ENCODE results near the gene TJP1. TPM values are rescaled to one million over a fixed set of nuclear protein-coding genes. Genes with fewer than 3 reads are reported as not detected.
"Not testable (repeated sequence)": the region's sequence is repeated elsewhere in the genome, so short reads cannot be mapped to it uniquely, and the experiment has no call there.

TJP1 gene
- total RNA-seq, 2 experiments from 2014 or later: not detected

DNA sequence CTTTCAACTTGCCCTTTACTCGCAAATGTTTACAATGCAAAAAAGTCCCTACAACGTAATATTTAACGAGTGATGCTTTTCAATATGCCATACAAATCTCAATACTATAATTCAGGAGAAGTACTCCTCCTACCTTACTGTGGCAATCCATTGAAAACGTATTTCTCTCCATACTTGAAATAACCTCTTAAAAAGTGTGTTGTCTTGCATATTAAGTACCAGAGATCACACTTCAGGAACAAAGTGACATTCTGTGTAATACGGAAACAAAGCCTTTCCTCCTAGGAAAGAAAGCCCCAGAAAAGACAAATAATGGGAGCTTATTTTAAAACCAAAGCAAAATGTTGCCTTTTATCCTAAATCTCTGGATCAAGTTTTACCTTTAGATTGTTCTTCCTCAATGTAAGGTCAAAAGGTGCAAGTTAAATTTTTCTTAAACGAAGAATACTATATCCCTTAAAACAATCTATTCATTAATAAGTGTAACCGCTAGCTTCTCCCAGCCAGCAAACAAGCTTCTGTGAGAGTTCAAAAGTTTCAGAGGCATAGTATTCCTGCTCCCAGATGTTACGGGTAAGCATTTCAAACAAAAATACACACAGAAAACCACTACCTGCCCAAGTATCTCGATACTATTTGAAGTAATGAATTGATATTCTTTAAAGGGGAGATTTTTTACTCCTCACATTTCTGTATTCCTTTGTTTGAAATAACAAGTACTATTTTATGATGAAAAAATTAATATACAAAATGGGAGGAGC is 1.7 kb downstream of the TJP1 start:
- no peak overlapping the region for H3K27ac Mint-ChIP-seq
- H3K9me3 Mint-ChIP-seq: peaks cover 16% of the 10 kb centered on the region
- H3K27me3 Mint-ChIP-seq: peaks cover 86% of the 10 kb centered on the region
- H3K4me3 Mint-ChIP-seq: no peak overlapping the region
- peaks cover 7% of the 10 kb centered on the region for H3K4me1 Mint-ChIP-seq
- peaks cover 3% of the 10 kb centered on the region for H3K36me3 Mint-ChIP-seq
- no peak for DNase-seq

DNA sequence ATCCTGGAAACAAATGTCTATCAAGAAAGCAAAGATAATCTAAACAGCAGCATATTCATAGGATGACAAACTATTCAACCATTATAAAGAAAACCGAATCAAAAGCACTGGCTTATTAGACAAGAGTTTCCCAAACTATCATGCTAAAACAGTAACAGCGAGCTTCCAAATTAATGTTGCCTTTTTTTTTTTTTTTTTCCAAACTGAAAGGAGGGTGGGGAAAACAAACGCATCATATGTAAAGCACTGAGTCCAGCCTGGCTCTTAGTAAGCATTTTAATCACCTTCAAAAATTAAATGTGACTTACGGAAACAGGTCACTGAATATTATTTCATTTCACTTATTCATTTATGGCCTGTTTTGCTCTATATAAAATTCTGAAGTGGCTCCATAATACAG is 2.3 kb downstream of the TJP1 start:
- Mint-ChIP-seq H3K27me3 (peaks cover 87% of the 10 kb centered on the region), H3K4me3 (no peak overlapping the region), H3K9me3 (peaks cover 14% of the 10 kb centered on the region), H3K27ac (no peak overlapping the region), H3K36me3 (peaks cover 3% of the 10 kb centered on the region), H3K4me1 (peaks cover 1% of the 10 kb centered on the region)
- DNase-seq: no peak

DNA sequence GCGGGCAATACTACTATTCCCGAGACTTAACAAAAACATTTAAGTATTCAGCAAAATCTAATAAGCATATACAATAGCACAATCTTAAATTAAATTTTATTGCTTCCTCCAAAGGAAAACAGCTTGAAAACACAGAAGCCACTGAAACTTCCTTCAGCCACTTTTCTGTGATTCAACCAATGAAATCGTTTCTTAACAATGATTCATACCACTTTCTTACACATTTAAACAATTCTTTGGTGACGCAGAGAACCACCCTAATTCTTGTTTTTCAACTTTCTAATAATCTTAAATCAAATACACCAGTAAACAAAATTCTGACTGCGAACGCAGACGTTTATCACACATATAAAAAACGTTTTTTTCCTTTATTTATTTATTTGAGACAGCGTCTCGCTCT is 4.1 kb downstream of the TJP1 start:
- Mint-ChIP-seq H3K36me3 (peaks cover 3% of the 10 kb centered on the region), H3K4me3 (no peak overlapping the region), H3K9me3 (peaks cover 12% of the 10 kb centered on the region), H3K27ac (no peak overlapping the region), H3K4me1 (peaks cover 1% of the 10 kb centered on the region), H3K27me3 (peaks cover 89% of the 10 kb centered on the region)
- DNase-seq: no peak

DNA sequence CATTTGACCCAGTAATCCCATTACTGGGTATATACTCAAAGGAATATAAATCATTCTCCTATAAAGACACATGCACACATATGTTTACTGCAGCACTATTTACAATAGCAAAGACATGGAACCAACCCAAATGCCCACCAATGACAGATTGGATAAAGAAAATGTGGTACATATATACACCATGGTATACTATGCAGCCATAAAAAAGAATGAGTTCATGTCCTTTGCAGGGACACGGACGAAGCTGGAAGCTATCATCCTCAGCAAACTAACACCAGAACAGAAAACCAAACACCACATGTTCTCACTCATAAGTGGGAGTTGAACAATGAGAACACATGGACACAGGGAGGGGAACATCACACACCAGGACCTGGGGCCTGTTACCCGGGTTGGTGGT is 4.8 kb downstream of the TJP1 start:
- H3K27ac Mint-ChIP-seq, DNase-seq, H3K36me3 Mint-ChIP-seq, H3K4me1 Mint-ChIP-seq, H3K4me3 Mint-ChIP-seq: not testable (repeated sequence)
- peaks cover 89% of the 10 kb centered on the region for H3K27me3 Mint-ChIP-seq
- H3K9me3 Mint-ChIP-seq: peaks cover 11% of the 10 kb centered on the region

DNA sequence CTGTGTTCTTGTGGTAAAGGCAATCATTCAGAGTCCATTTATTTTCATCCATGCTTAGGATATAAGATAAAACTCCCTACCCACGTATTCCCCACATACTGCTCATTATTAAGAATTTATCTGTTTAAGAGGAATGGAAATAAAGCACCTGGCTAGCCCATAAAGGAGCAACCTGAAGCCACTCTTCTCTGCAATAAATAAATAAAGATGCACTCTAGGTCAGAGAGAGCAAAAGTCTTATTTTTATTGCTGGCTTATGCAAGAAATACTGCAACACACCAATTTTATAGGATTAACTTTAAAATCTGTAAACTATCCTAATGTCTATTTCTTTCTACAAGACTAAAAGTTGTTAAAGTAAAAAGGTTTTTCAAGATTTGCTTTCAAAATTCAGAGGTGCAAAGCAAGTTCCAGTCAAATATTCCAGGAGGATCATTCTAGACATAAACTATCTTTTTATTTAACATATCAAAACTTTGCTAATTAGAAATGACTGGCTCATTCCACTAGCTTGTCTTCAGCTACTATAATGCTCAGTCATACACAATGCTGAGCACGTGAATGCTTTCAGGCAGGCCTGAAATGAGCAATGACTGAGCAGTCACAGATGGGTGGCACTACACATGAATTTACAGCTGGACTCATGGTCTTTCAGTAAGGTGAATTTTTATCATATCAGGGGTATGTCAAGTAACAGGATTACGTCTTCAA is 7.1 kb downstream of the TJP1 start:
- no peak overlapping the region for H3K4me3 Mint-ChIP-seq
- DNase-seq: no peak
- no peaks in the 10 kb centered on the region for H3K4me1 Mint-ChIP-seq
- H3K9me3 Mint-ChIP-seq: peaks cover 11% of the 10 kb centered on the region
- H3K27me3 Mint-ChIP-seq: peaks cover 97% of the 10 kb centered on the region
- H3K36me3 Mint-ChIP-seq: peaks cover 3% of the 10 kb centered on the region
- no peak overlapping the region for H3K27ac Mint-ChIP-seq

DNA sequence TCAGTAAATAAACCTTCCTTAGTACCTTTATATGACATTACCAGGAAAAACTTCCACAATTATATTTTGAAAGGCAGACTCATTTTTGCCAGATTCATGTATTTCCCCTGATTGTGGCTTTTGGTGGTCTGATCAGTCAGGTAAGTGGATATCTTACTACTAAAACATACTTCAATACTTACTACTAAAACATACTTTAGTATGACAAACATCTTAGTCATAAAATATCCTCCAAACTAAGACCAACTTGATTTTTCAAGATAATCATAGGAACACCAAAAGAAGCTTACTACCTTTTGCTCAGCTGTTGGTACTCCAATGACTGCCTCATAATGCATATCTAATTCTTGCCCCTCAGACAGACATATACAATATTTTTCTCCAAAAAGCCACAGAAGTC is 9.3 kb downstream of the TJP1 start:
- H3K27me3 Mint-ChIP-seq: peaks cover 95% of the 10 kb centered on the region

DNA sequence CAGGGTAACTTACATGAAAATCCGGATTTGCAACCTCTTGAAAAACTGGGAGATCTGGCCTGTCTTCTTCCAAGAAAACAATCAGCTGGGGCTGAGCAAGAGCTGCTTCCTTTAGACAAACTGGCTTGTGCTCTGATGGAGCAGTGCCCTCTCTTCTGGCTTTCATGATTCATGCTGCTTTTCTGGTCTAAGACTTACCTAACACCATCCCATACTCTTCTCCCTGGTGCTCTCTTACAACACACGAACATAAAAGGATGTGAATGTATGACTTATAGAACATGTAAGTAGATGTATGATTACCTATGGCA is 9.9 kb downstream of the TJP1 start:
- peaks cover 8% of the 10 kb centered on the region for H3K9me3 Mint-ChIP-seq
- H3K36me3 Mint-ChIP-seq: peaks cover 1% of the 10 kb centered on the region
- peaks cover 92% of the 10 kb centered on the region for H3K27me3 Mint-ChIP-seq
- no peak overlapping the region for H3K4me3 Mint-ChIP-seq
- DNase-seq: no peak
- H3K27ac Mint-ChIP-seq: no peak overlapping the region
- H3K4me1 Mint-ChIP-seq: no peaks in the 10 kb centered on the region

More for the DNA sequence above, 9.3 kb downstream of the TJP1 start:
- peaks cover 11% of the 10 kb centered on the region for H3K9me3 Mint-ChIP-seq
- no peak overlapping the region for H3K27ac Mint-ChIP-seq
- peaks cover 4% of the 10 kb centered on the region for H3K36me3 Mint-ChIP-seq
- DNase-seq: no peak
- H3K4me3 Mint-ChIP-seq: no peak overlapping the region
- no peaks in the 10 kb centered on the region for H3K4me1 Mint-ChIP-seq

DNA sequence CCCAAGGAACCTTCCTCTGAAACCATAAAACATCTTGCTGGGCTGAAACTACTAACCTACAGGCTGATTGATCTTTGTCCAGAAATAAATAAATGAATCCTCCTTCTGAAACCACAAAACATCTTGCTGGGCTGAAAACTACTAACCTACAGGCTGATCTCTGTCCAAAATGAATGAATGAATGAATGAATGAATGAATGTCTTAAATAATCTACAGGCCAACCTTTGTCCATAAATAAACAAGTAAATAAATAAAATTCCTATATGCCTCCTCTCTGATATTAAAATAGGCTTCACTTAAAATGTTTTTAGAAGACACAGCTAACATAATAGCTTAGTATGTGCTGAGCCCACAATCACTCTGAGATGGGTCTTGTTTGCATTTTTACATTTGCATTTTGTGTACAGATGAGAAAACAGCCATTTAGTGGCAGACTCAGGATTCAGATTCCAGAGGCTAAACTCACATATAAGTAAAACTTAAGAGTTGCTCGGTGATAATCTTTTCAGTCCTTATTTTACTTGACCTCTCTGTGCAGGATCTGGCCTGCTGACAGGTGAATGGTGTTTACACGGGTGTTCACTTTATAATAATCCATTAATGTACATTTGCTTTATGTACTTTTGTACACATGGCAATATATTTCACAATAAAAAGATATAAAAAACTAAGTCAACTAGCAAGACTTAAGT is 10.4 kb downstream of the TJP1 start:
- no peak for DNase-seq
- Mint-ChIP-seq H3K27ac (no peak overlapping the region), H3K36me3 (peaks cover 1% of the 10 kb centered on the region), H3K4me1 (no peaks in the 10 kb centered on the region), H3K9me3 (peaks cover 3% of the 10 kb centered on the region), H3K4me3 (no peak overlapping the region), H3K27me3 (peaks cover 92% of the 10 kb centered on the region)

DNA sequence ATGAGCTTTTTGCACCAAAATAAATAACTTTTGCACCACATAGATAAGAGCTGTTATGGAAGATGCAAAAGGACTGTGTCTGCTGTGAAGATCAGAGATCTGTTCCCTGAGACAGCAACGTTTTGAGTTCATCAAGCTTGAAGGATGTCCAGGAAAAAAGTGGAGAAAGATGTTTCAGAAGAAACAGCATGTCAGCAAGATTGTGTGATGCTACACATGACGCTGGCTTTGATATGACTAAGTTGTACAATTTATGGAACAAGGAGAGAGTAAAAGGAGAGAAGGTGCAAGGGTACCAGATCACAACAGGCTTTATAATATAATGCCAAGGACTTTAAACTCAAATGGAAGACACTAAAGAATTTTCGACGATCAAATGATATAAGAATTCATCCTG is 16.6 kb downstream of the TJP1 start:
- H3K4me3 Mint-ChIP-seq: no peak overlapping the region
- H3K27ac Mint-ChIP-seq: no peak overlapping the region
- H3K4me1 Mint-ChIP-seq: no peaks in the 10 kb centered on the region
- no peaks in the 10 kb centered on the region for H3K9me3 Mint-ChIP-seq
- DNase-seq: no peak
- H3K36me3 Mint-ChIP-seq: peaks cover 1% of the 10 kb centered on the region
- H3K27me3 Mint-ChIP-seq: peaks cover 87% of the 10 kb centered on the region

DNA sequence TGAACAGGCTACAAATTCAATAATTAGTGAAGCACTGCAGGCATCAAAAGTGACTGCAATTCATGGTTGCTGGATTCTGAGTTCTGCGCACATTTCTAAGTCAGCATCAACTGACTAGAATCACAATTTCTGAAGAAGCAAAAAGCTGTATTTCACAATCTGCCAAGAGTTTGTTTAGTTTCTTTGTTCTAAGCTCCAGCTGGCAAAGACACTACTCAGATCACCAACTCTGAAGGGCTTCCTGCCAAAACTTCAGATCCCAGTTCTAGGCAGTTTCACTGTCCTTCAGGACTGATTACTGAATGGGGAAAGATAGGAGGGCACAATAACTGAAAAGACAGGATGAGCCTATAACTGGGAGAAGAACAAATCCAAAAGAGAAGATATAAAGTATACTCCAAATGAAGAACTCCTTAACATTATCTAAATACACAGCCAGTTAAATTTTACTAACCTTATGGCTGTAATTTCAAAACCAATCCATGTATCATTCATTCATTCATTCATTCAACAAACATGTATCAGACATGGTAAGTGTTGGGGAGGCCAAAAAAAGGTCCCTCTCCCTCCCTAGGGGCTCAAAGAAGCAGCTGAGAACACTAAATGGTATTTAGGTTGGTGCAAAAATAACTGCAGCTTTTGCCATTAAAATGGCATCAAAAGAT is 17.1 kb downstream of the TJP1 start:
- Mint-ChIP-seq H3K4me3 (no peak overlapping the region), H3K27me3 (peaks cover 86% of the 10 kb centered on the region), H3K27ac (no peak overlapping the region), H3K9me3 (no peaks in the 10 kb centered on the region), H3K36me3 (peaks cover 1% of the 10 kb centered on the region), H3K4me1 (no peaks in the 10 kb centered on the region)
- DNase-seq: no peak

DNA sequence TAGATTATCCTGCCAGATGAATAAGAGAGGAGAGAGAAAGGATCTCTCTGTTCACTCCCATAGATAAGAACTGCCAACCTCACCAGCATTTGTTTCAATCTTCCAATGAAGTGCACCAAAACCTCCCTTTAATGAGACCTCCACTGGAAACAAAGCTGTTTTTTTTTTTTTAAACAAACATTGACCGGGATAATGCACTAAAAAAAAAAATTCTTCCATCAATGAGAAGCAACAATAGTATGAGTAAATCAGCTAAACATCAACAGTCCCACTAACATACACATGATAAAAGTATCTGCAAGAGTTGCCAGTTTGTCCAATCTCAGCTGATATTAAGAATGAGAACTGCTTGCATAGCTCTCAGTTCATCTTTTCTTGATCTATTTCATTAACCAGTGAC is 19.9 kb downstream of the TJP1 start:
- no peaks in the 10 kb centered on the region for H3K4me1 Mint-ChIP-seq
- no peaks in the 10 kb centered on the region for H3K9me3 Mint-ChIP-seq
- no peak for DNase-seq
- no peaks in the 10 kb centered on the region for H3K36me3 Mint-ChIP-seq
- H3K4me3 Mint-ChIP-seq: no peak overlapping the region
- H3K27ac Mint-ChIP-seq: no peak overlapping the region
- peaks cover 84% of the 10 kb centered on the region for H3K27me3 Mint-ChIP-seq

DNA sequence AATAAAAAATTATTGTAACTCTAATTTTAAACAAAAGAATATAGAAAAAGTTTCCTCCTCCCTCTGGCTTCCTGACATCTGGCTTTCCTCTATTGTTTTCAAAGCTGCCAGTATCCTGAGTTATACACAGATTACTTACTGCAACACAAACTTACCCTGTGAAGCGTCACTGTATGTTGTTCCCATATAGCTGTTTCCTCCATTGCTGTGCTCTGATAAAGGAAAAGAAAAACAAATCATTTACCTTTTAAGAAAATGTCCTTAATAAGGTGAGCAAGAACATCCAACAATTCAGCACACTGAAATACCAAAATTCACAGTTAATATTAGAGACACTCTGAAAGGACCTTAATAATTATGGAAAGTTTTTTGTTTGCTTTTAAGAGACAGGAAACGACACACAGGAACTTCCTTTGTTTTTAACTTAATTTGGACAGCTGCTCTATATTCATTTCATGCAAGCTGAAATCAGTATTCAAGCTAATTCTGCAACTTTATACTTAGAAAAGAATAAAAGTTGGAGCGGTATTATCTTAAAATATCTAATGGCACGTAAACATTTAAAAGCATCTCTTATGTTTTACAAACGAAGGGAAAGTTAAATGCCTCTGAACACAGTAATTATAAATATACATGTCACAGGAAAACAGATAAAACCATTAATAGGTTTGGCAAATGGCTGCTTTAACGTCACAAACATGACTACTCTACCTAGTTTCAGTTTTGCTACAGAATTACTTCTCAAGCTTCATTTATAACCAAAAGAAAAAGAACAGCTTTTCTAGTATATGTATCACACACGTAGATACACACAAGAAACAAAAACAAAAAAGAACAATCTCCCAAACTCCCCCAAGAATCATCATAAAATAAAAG is 21.5 kb downstream of the TJP1 start:
- no peaks in the 10 kb centered on the region for H3K4me1 Mint-ChIP-seq
- H3K27ac Mint-ChIP-seq: no peak overlapping the region
- no peaks in the 10 kb centered on the region for H3K36me3 Mint-ChIP-seq
- H3K27me3 Mint-ChIP-seq: peaks cover 81% of the 10 kb centered on the region
- no peak overlapping the region for H3K4me3 Mint-ChIP-seq
- no peaks in the 10 kb centered on the region for H3K9me3 Mint-ChIP-seq
- no peak for DNase-seq

DNA sequence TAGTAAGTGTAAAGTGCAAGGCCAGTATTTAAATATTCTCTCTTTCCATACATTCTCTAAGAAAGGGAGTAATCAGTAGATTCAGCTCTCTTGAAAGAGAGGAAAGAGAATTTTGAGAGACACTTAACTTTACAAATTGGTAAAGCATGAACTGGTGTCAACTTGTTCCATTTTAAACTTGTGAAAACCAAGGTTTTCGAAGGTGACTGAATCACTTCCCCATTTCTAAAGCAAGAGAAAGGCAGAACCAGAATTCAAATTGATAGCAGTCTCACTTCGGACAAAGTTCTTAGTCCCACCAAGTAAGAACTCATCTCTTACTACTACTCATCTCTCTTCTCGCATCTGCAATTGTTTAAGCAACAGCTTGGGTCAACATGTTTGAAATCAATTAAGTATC is 22.4 kb downstream of the TJP1 start:
- Mint-ChIP-seq H3K9me3 (no peaks in the 10 kb centered on the region), H3K27me3 (peaks cover 79% of the 10 kb centered on the region), H3K36me3 (no peaks in the 10 kb centered on the region), H3K4me1 (no peaks in the 10 kb centered on the region), H3K27ac (no peak overlapping the region), H3K4me3 (no peak overlapping the region)
- DNase-seq: no peak

DNA sequence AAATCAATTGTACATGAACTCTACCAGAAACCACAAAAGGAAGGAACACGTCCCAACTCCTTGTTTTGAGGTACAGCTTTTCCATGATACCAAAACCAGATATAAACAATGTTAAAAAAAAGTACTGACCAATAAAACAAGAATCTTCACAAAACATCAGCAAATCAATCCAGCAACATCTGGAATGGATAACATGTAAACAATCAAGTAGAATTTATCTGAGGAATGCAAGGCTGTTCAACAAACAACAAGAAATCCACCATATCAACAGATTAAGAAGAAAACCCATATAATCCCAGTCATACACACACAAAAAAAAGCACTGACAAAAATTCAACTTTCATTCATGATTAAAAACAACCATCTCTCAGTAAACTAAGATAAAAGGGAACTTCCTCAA is 26.7 kb downstream of the TJP1 start:
- Mint-ChIP-seq H3K27ac (no peak overlapping the region), H3K9me3 (no peaks in the 10 kb centered on the region), H3K4me3 (no peak overlapping the region), H3K27me3 (peaks cover 76% of the 10 kb centered on the region), H3K36me3 (no peaks in the 10 kb centered on the region), H3K4me1 (no peaks in the 10 kb centered on the region)
- DNase-seq: no peak
